GM12878 (cell line): Measurements from ENCODE around the gene KAZN. TPM values are rescaled to one million over a fixed set of nuclear protein-coding genes. Genes with fewer than 3 reads are reported as not detected.

Experiments
- ATAC-seq: fragments of 200-7000 bp; cut with Tn5 transposase; 3 replicates; pipeline ENCODE4 v1.9.1; 2020; ENCODE audit warnings: mild to moderate bottlenecking, moderate library complexity
- BruUV-seq: library from RNA; stranded (reverse); fragments of 400-500 nt; replicated peaks from 2 replicates; lab custom pipeline; 2021; lab: Mats Ljungman, UMichigan
- CTCF ChIA-PET: fragments of 300-600 bp; sonication (Branson Sonifier 250); formaldehyde crosslinking; extraction: SDS; loops from one replicate; lab custom pipeline; 2021; ENCODE audit warnings: inconsistent platforms; lab: Yijun Ruan, JAX
- POLR2A ChIA-PET: fragments of 350-600 bp; formaldehyde crosslinking; extraction: SDS; loops from one replicate; lab custom pipeline; 2021; ENCODE audit warnings: inconsistent platforms; lab: Charles Lee
- RAD21 ChIA-PET: fragments of 300-600 bp; sonication (Branson Sonifier 250); formaldehyde crosslinking; loops from one replicate; lab custom pipeline; 2023; ENCODE audit warnings: antibody characterized with exemption; ENCODE audit not compliant: unreplicated experiment; lab: Charles Lee
- SMC1A ChIA-PET: fragments of 300-600 bp; sonication (Branson Sonifier 250); formaldehyde crosslinking; loops from one replicate; lab custom pipeline; 2023; ENCODE audit not compliant: unreplicated experiment, uncharacterized antibody; lab: Charles Lee
- DNase-seq: peaks from one replicate; pipeline ENCODE4 v3.0.0-alpha.2; 2011; ENCODE audit warnings: low read depth, low spot score
- FAIRE-seq: peaks from 3 replicates; lab custom pipeline; 2011; peaks lifted over from hg19 to GRCh38; lab: Jason Lieb, UNC
- H2AFZ ChIP-seq: 2 replicates; pipeline ENCODE4 v1.6.0; 2011; ENCODE audit warnings: low read depth, low read length, control low read depth; ENCODE audit not compliant: control insufficient read depth
- H3K27ac ChIP-seq: 2 replicates; pipeline ENCODE4 v1.5.1; 2011; ENCODE audit warnings: control low read depth; ENCODE audit not compliant: control insufficient read depth, insufficient read depth
- H3K27me3 ChIP-seq, 2 experiments: replicated peaks in 1 of 2; 2 replicates each; pipeline versions ENCODE4 v1.6.0 to v1.6.1; 2011; ENCODE audit warnings: low read length in 1 of 2; ENCODE audit not compliant: control insufficient read depth in 2 of 2, insufficient read depth in 2 of 2
- H3K36me3 ChIP-seq, 2 experiments: 2 replicates each; pipeline ENCODE4 v1.5.1; 2011; ENCODE audit warnings: low read length in 1 of 2; ENCODE audit not compliant: control insufficient read depth in 2 of 2, insufficient read depth in 2 of 2
- H3K4me1 ChIP-seq: 2 replicates; pipeline ENCODE4 v1.6.1; 2011; ENCODE audit warnings: mild to moderate bottlenecking, low read length, moderate library complexity, mixed read lengths; ENCODE audit not compliant: control insufficient read depth, insufficient read depth
- H3K4me2 ChIP-seq: 2 replicates; pipeline ENCODE4 v1.6.0; 2011; ENCODE audit warnings: control low read depth; ENCODE audit not compliant: control insufficient read depth, insufficient read depth
- H3K4me3 ChIP-seq: fragments of 200-600 bp; sonication (generic); 2 replicates; pipeline ENCODE4 v1.5.1; 2016
- H3K79me2 ChIP-seq: 2 replicates; pipeline ENCODE4 v1.6.0; 2011; ENCODE audit warnings: low read length; ENCODE audit not compliant: control insufficient read depth, insufficient read depth
- H3K9ac ChIP-seq: 2 replicates; pipeline ENCODE4 v1.8.0; 2011; ENCODE audit warnings: low read length, control low read depth, mixed read lengths; ENCODE audit not compliant: control insufficient read depth, insufficient read depth
- H3K9me3 ChIP-seq: replicated peaks from 3 replicates; pipeline ENCODE4 v1.5.1; 2011; ENCODE audit warnings: mild to moderate bottlenecking, low read length; ENCODE audit not compliant: control insufficient read depth, insufficient read depth
- H4K20me1 ChIP-seq: 2 replicates; pipeline ENCODE4 v1.6.0; 2011; ENCODE audit not compliant: control insufficient read depth, insufficient read depth
- E4F1 ChIP-seq: fragments of 450-650 bp; IDR thresholded peaks from 2 replicates; pipeline ENCODE4 v1.6.1; 2018; ENCODE audit warnings: borderline replicate concordance, mild to moderate bottlenecking; ENCODE audit not compliant: partially characterized antibody
- EED ChIP-seq: sonication (generic); IDR thresholded peaks from 2 replicates; pipeline ENCODE4 v1.6.1; 2016; ENCODE audit warnings: antibody characterized with exemption, low read depth
- GABPA ChIP-seq: IDR thresholded peaks from 2 replicates; pipeline ENCODE4 v1.6.1; 2014; ENCODE audit warnings: antibody characterized with exemption, low read depth, mild to moderate bottlenecking, inconsistent platforms
- NBN ChIP-seq: fragments of 450-650 bp; IDR thresholded peaks from 2 replicates; pipeline ENCODE4 v1.6.1; 2016
- NFXL1 ChIP-seq: fragments of 450-650 bp; IDR thresholded peaks from 2 replicates; pipeline ENCODE4 v1.6.1; 2017; ENCODE audit warnings: antibody characterized with exemption, mild to moderate bottlenecking, borderline replicate concordance
- NR2C1 ChIP-seq: fragments of 450-650 bp; IDR thresholded peaks from 2 replicates; pipeline ENCODE4 v1.6.1; 2017; ENCODE audit warnings: antibody characterized with exemption, mild to moderate bottlenecking, moderate library complexity
- RB1 ChIP-seq: fragments of 450-650 bp; formaldehyde crosslinking; IDR thresholded peaks from 2 replicates; pipeline ENCODE4 v1.6.1; 2017; ENCODE audit warnings: mild to moderate bottlenecking, borderline replicate concordance
- RFX5 ChIP-seq: IDR thresholded peaks from 2 replicates; pipeline ENCODE4 v1.6.1; 2011; ENCODE audit warnings: low read depth, low read length, improper control_type of control experiment
- SMAD5 ChIP-seq: IDR thresholded peaks from 2 replicates; pipeline ENCODE4 v1.6.1; 2016; ENCODE audit warnings: antibody characterized with exemption, low read depth
- SREBF2 ChIP-seq: IDR thresholded peaks from 2 replicates; pipeline ENCODE4 v1.6.1; 2012; ENCODE audit warnings: mild to moderate bottlenecking, low read length
- TARDBP ChIP-seq: IDR thresholded peaks from 2 replicates; pipeline ENCODE4 v1.6.1; 2016; ENCODE audit warnings: borderline replicate concordance
- YY1 ChIP-seq: IDR thresholded peaks from 2 replicates; pipeline ENCODE4 v1.6.1; 2011; ENCODE audit warnings: low read depth, mild to moderate bottlenecking, low read length
- ZBTB4 ChIP-seq: fragments of 450-650 bp; formaldehyde crosslinking; IDR thresholded peaks from 2 replicates; pipeline ENCODE4 v1.4.0; 2022; ENCODE audit warnings: mild to moderate bottlenecking, moderate library complexity
- ZNF207 ChIP-seq: fragments of 450-650 bp; IDR thresholded peaks from 2 replicates; pipeline ENCODE4 v1.6.1; 2014; ENCODE audit warnings: antibody characterized with exemption, mild to moderate bottlenecking, borderline replicate concordance
- WGBS: methylation state at CpG from one replicate; pipeline ENCODE4 v1.1.6; 2016; ENCODE audit warnings: low lambda C conversion rate; ENCODE audit not compliant: insufficient replicate concordance, insufficient coverage; ENCODE audit errors: missing lambda C conversion rate; 5-methylcytosine and 5-hydroxymethylcytosine counted together
- in situ Hi-C: fragments of 300-500 bp; cut with MboI; formaldehyde crosslinking; loops from 9 replicates; pipeline ENCODE4 v1.14.3; 2018; ENCODE audit warnings: mixed read lengths
- intact Hi-C: fragments of 100-400 bp; cut with micrococcal nuclease; formaldehyde crosslinking; loops from one replicate; pipeline ENCODE4 v1.14.2; 2022; ENCODE audit not compliant: unreplicated experiment
- polyA plus RNA-seq, 11 experiments: library from polyadenylated mRNA; depleted of rRNA in 4 of 11; unstranded in 6 of 11; stranded (reverse) in 5 of 11; fragments of >200 nt; fragmentation: Nextera tagmentation in 4 of 11; fragmentation: Illumina TruSeq in 1 of 11; extraction: Ambion mirVana in 4 of 11; extraction: Trizol in 1 of 11; gene quantifications; 1 replicate in 1 of 11; 2 replicates in 10 of 11; pipeline versions ENCODE4 v1.2.1 to v1.2.3, GENCODE V29; 2011 to 2016; ENCODE audit warnings: inconsistent platforms in 2 of 11, missing spikeins in 2 of 11, low read depth in 1 of 11
- total RNA-seq, 4 experiments: library from RNA; depleted of rRNA in 3 of 4; stranded (reverse); fragments of >200 nt in 3 of 4; fragmentation: Illumina TruSeq in 1 of 4; extraction: Trizol in 1 of 4; gene quantifications; 2 replicates each; pipeline versions ENCODE4 v1.2.1 to v1.2.3, GENCODE V29; 2013 to 2021

The KAZN gene
- total and polyA plus RNA-seq, 10 of the 15 experiments (the other 5 are each of a cell fraction or from before 2014, with no cell fraction given), result 0.72 to 4.0 (median 1.2) TPM

GRCh38 chr1:14845851-14846250 lies 247.4 kb downstream of the KAZN start:
- Histone ChIP-seq H3K4me3 (no peak overlapping the region), H3K9me3 (peaks cover 2% of the 10 kb centered on the region; the same call in 2 of the 3 replicates), H3K4me1 (no peaks in the 10 kb centered on the region), H3K9ac (no peak overlapping the region), H3K27ac (no peak overlapping the region), H3K27me3 (no peaks in the 10 kb centered on the region), H3K79me2 (no peaks in the 10 kb centered on the region), H2AFZ (no peak overlapping the region), H4K20me1 (no peaks in the 10 kb centered on the region), H3K36me3 (no peaks in the 10 kb centered on the region), H3K4me2 (no peak overlapping the region)
- RAD21 ChIA-PET, result no interaction called here
- ATAC-seq (no peak), FAIRE-seq (no peak), DNase-seq (no peak)
- SMC1A ChIA-PET, result interaction anchor here (1.4 kb wide), 1 partner anchor 11 kb away, joined by 4 read pairs; no protein-coding TSS in a partner anchor
- WGBS, result 32% methylated on average over 5 of the region's 5 CpGs
- in situ Hi-C loops (no loop called here), intact Hi-C loops (no loop called here)
- TF ChIP-seq NFXL1 (no peak), SMAD5 (no peak), RFX5 (no peak), YY1 (no peak), NR2C1 (no peak)
- no TSS peak for BruUV-seq
- CTCF ChIA-PET, result interaction anchor here (0.5 kb wide), 1 partner anchor 14 kb away, joined by 3 read pairs; no protein-coding TSS in a partner anchor
- POLR2A ChIA-PET, result no interaction called here

GRCh38 chr1:14846688-14847087 lies 248.2 kb downstream of the KAZN start:
- BruUV-seq, result no TSS peak
- H3K9me3 ChIP-seq, result no peaks in the 10 kb centered on the region; the same call in 2 of the 3 replicates
- no peak for TF ChIP-seq NBN
- TF ChIP-seq EED, result no peak
- TF ChIP-seq TARDBP, result no peak
- no peak for TF ChIP-seq RB1
- TF ChIP-seq SREBF2, result no peak
- TF ChIP-seq ZBTB4 (CRISPR knock-in tag), result no peak
- TF ChIP-seq NR2C1, result no peak
- TF ChIP-seq GABPA, result no peak
- TF ChIP-seq ZNF207, result no peak
- TF ChIP-seq E4F1, result no peak
- TF ChIP-seq, all 136 proteins: peak for 0
- ATAC-seq (no peak), FAIRE-seq (no peak), DNase-seq (no peak)
- Histone ChIP-seq H4K20me1 (no peaks in the 10 kb centered on the region), H2AFZ (no peak overlapping the region), H3K4me3 (no peak overlapping the region), H3K27me3 (no peaks in the 10 kb centered on the region), H3K4me1 (no peaks in the 10 kb centered on the region), H3K4me2 (no peak overlapping the region), H3K9ac (no peak overlapping the region), H3K36me3 (no peaks in the 10 kb centered on the region), H3K79me2 (no peaks in the 10 kb centered on the region), H3K27ac (no peak overlapping the region)
- ChIA-PET CTCF (no interaction called here), SMC1A (interaction anchor here (1.4 kb wide), 1 partner anchor 10 kb away, joined by 4 read pairs; no protein-coding TSS in a partner anchor), POLR2A (interaction anchor here (0.5 kb wide), 1 partner anchor 1578 kb away, joined by 3 read pairs; no protein-coding TSS in a partner anchor), RAD21 (no interaction called here)
- WGBS, result 8% methylated on average over 4 of the region's 4 CpGs
- intact Hi-C loops (no loop called here), in situ Hi-C loops (no loop called here)
